Body of pancreas (tissue), 4 donors: ENCODE data around the gene CTDSP2. TPM values are rescaled to one million over a fixed set of nuclear protein-coding genes. Genes with fewer than 3 reads are reported as not detected.

ENCODE experiments used
- ATAC-seq: fragments of 150-250 bp; one replicate; pipeline ENCODE4 v1.9.1; 2016
- DNase-seq, 4 donors: peaks; one replicate each; pipeline ENCODE4 v3.0.0-alpha.2; 2019
- H3K27ac ChIP-seq, 4 donors: fragments of 200-600 bp; sonication (generic); 1 replicate in 3 of 4; 2 replicates in 1 of 4; pipeline versions ENCODE4 v1.5.1 to v1.6.1; 2016 to 2019; ENCODE audit warnings: mild to moderate bottlenecking in 1 of 4, mixed read lengths in 1 of 4, moderate library complexity in 1 of 4
- H3K27me3 ChIP-seq, 2 donors: fragments of 200-600 bp; sonication (generic); one replicate each; pipeline ENCODE4 v1.6.0; 2016; ENCODE audit warnings: mild to moderate bottlenecking in 1 of 2
- H3K36me3 ChIP-seq, 2 donors: fragments of 200-600 bp; sonication (generic); replicated peaks in 1 of 2; 2 replicates each; pipeline ENCODE4 v1.5.1; 2016; ENCODE audit warnings: low read depth in 2 of 2; ENCODE audit not compliant: insufficient read depth in 1 of 2
- H3K4me1 ChIP-seq: fragments of 200-600 bp; sonication (generic); one replicate; pipeline ENCODE4 v1.6.0; 2016
- H3K4me3 ChIP-seq, 2 donors: fragments of 200-600 bp; sonication (generic); 1 replicate in 1 of 2; 2 replicates in 1 of 2; pipeline ENCODE4 v1.5.1; 2016 to 2019
- H3K9me3 ChIP-seq, 3 donors: fragments of 200-600 bp; sonication (generic); 1 replicate in 2 of 3; 2 replicates in 1 of 3; pipeline ENCODE4 v1.5.1; 2016
- CTCF ChIP-seq, 7 experiments: fragments of 450-650 bp in 4 of 7; fragments of 200-600 bp in 3 of 7; sonication (generic) in 3 of 7; IDR thresholded peaks; one replicate each; pipeline ENCODE4 v1.5.1; 2016 to 2019; ENCODE audit warnings: antibody characterized with exemption in 7 of 7
- POLR2A ChIP-seq, 3 donors: fragments of 450-650 bp; IDR thresholded peaks; one replicate each; pipeline ENCODE4 v1.6.1; 2016; ENCODE audit warnings: antibody characterized with exemption in 3 of 3, mild to moderate bottlenecking in 2 of 3
- WGBS, 2 donors: methylation state at CpG; one replicate each; pipeline ENCODE4 v1.1.5; 2017; 5-methylcytosine and 5-hydroxymethylcytosine counted together
- intact Hi-C: fragments of 100-400 bp; cut with DNase I; formaldehyde crosslinking; loops from one replicate; pipeline ENCODE4 v1.15.1; 2023
- total RNA-seq, 2 donors: library from RNA; depleted of rRNA; stranded (reverse); fragments of >200 nt; gene quantifications; one replicate each; pipeline ENCODE4 v1.1.0, GENCODE V29; 2016

CTDSP2 gene
- total RNA-seq, 2 donors from 2014 or later, result 82.1 to 125 TPM

- peaks cover 97% of the 10 kb centered on the region for H3K4me1 ChIP-seq
- peak overlapping the region in 2 of 4 donors; percentile 27 to 55 for H3K27ac ChIP-seq
- ATAC-seq, result no peak
- H3K36me3 ChIP-seq, result no peaks in the 10 kb centered on the region
- H3K9me3 ChIP-seq, result no peaks in the 10 kb centered on the region
- 0 to 40% methylated on average over 1 of the region's 1 CpG for WGBS, 2 donors
- H3K4me3 ChIP-seq, result no peak overlapping the region
- intact Hi-C loops, result loop anchor here (5.0 kb wide), 1 partner anchor 73 kb away; no protein-coding TSS in a partner anchor
- no peak for DNase-seq
- H3K27me3 ChIP-seq, result no peaks in the 10 kb centered on the region
- TF ChIP-seq CTCF (IDR thresholded peaks at IDR 0.05) (no peak), POLR2A (IDR thresholded peaks at IDR 0.05) (no peak)
Measured at GRCh38 chr12:57834086-57834876, 12.2 kb downstream of the CTDSP2 start.

GRCh38 chr12:57833672-57834071, 12.9 kb downstream of the CTDSP2 start:
- no peak overlapping the region for H3K4me3 ChIP-seq
- peaks cover 0 to 6% of the 10 kb centered on the region in 2 donors for H3K36me3 ChIP-seq
- no peaks in the 10 kb centered on the region for H3K27me3 ChIP-seq
- peaks cover 96% of the 10 kb centered on the region for H3K4me1 ChIP-seq
- no peaks in the 10 kb centered on the region for H3K9me3 ChIP-seq
- H3K27ac ChIP-seq, result peak overlapping the region in 2 of 4 donors; percentile 30 to 55
- no peak for ATAC-seq
- intact Hi-C loops, result loop anchor here (5.0 kb wide), 1 partner anchor 74 kb away; no protein-coding TSS in a partner anchor
- TF ChIP-seq POLR2A (IDR thresholded peaks at IDR 0.05), result no peak
- 50 to 56% methylated on average over 3 of the region's 3 CpGs for WGBS, 2 donors
- no peak for DNase-seq

- peaks cover 0 to 11% of the 10 kb centered on the region in 2 donors for H3K36me3 ChIP-seq
- intact Hi-C loops, result loop anchor here (5.0 kb wide), 1 partner anchor 74 kb away; no protein-coding TSS in a partner anchor
- H3K27ac ChIP-seq, result peak overlapping the region in 2 of 4 donors; percentile 30 to 55
- H3K4me3 ChIP-seq, result no peak overlapping the region
- H3K9me3 ChIP-seq, result no peaks in the 10 kb centered on the region
- H3K4me1 ChIP-seq, result peaks cover 89% of the 10 kb centered on the region
- no peaks in the 10 kb centered on the region for H3K27me3 ChIP-seq
- DNase-seq, result no peak
- TF ChIP-seq CTCF (IDR thresholded peaks at IDR 0.05), result no peak
- TF ChIP-seq POLR2A (IDR thresholded peaks at IDR 0.05), result no peak
- no peak for ATAC-seq
- 52 to 56% methylated on average over 9 to 10 of the region's 10 CpGs for WGBS, 2 donors
Measured at GRCh38 chr12:57832966-57833365, 13.6 kb downstream of the CTDSP2 start.

GRCh38 chr12:57830393-57830792, 16.1 kb downstream of the CTDSP2 start:
- Histone ChIP-seq H3K4me3 (no peak overlapping the region), H3K27me3 (no peaks in the 10 kb centered on the region), H3K36me3 (peaks cover 19 to 34% of the 10 kb centered on the region in 2 donors), H3K4me1 (peaks cover 65% of the 10 kb centered on the region), H3K9me3 (no peaks in the 10 kb centered on the region), H3K27ac (peak overlapping the region in 1 of 4 donors; percentile 68)
- DNase-seq, result no peak
- intact Hi-C loops, result loop anchor here (5.0 kb wide), 1 partner anchor 77 kb away; no protein-coding TSS in a partner anchor
- ATAC-seq, result no peak
- TF ChIP-seq CTCF (IDR thresholded peaks at IDR 0.05), result no peak
- no peak for TF ChIP-seq POLR2A (IDR thresholded peaks at IDR 0.05)
- 64 to 82% methylated on average over 2 of the region's 2 CpGs for WGBS, 2 donors

- DNase-seq (no peak), ATAC-seq (no peak)
- H3K36me3 ChIP-seq, result peaks cover 30 to 45% of the 10 kb centered on the region in 2 donors
- H3K4me3 ChIP-seq, result no peak overlapping the region
- H3K4me1 ChIP-seq, result peaks cover 53% of the 10 kb centered on the region
- no peak overlapping the region for H3K27ac ChIP-seq
- WGBS, 2 donors, result 67 to 68% methylated on average over 10 of the region's 10 CpGs
- TF ChIP-seq CTCF (IDR thresholded peaks at IDR 0.05), result no peak
- no peak for TF ChIP-seq POLR2A (IDR thresholded peaks at IDR 0.05)
- intact Hi-C loops, result no loop called here
- H3K27me3 ChIP-seq, result no peaks in the 10 kb centered on the region
- no peaks in the 10 kb centered on the region for H3K9me3 ChIP-seq
Measured at GRCh38 chr12:57829025-57829777, 17.3 kb downstream of the CTDSP2 start.
